Ovary (tissue), 9 donors: ENCODE results near the gene ADAMTS7. TPM values are rescaled to one million over a fixed set of nuclear protein-coding genes. Genes with fewer than 3 reads are reported as not detected.
"Not testable (repeated sequence)": the region's sequence is repeated elsewhere in the genome, so short reads cannot be mapped to it uniquely, and the experiment has no call there.

Experiments
- DNase-seq, 5 donors: peaks; one replicate each; pipeline ENCODE4 v3.0.0-alpha.2; 2019 to 2020
- H3K27ac ChIP-seq, 2 donors: fragments of 200-600 bp; one replicate each; pipeline versions ENCODE4 v1.5.1 to v1.8.0; 2019 to 2022
- H3K27me3 ChIP-seq: fragments of 200-600 bp; one replicate; pipeline ENCODE4 v1.8.0; 2022
- H3K36me3 ChIP-seq: fragments of 200-600 bp; sonication (generic); one replicate; pipeline ENCODE4 v1.5.1; 2019
- H3K4me1 ChIP-seq: one replicate; pipeline ENCODE4 v1.8.1; 2013; ENCODE audit warnings: mild to moderate bottlenecking, moderate library complexity; ENCODE audit not compliant: insufficient read depth
- H3K4me3 ChIP-seq: fragments of 200-600 bp; sonication (generic); one replicate; pipeline ENCODE4 v1.5.1; 2017
- H3K9me3 ChIP-seq, 2 donors: fragments of 200-600 bp in 1 of 2; sonication (generic) in 1 of 2; one replicate each; pipeline versions ENCODE4 v1.5.1 to v1.8.1; 2013 to 2019; ENCODE audit warnings: mild to moderate bottlenecking in 1 of 2, moderate library complexity in 1 of 2
- CTCF ChIP-seq, 3 donors: fragments of 450-650 bp in 2 of 3; fragments of 200-600 bp in 1 of 3; IDR thresholded peaks; one replicate each; pipeline versions ENCODE4 v1.5.1 to v1.8.0; 2016 to 2022; ENCODE audit warnings: antibody characterized with exemption in 3 of 3, mild to moderate bottlenecking in 1 of 3
- EP300 ChIP-seq: sonication (generic); formaldehyde crosslinking; IDR thresholded peaks from one replicate; pipeline ENCODE4 v1.6.1; 2017; ENCODE audit warnings: antibody characterized with exemption
- POLR2A ChIP-seq: fragments of 450-650 bp; IDR thresholded peaks from one replicate; pipeline ENCODE4 v1.6.1; 2017; ENCODE audit warnings: antibody characterized with exemption, mild to moderate bottlenecking, moderate library complexity
- WGBS, 3 donors: extraction: QIAGEN DNeasy Blood & Tissue Kit in 1 of 3; methylation state at CpG; one replicate each; pipeline versions ENCODE4 v1.1.5 to v1.1.7; 2013 to 2017; 5-methylcytosine and 5-hydroxymethylcytosine counted together
- intact Hi-C, 4 donors: fragments of 100-400 bp; cut with DNase I; formaldehyde crosslinking; loops; one replicate each; pipeline versions ENCODE4 v1.11.0 to v1.15.1; 2022 to 2023
- polyA plus RNA-seq, 2 donors: library from polyadenylated mRNA; stranded (reverse); fragments of 200-250 nt in 1 of 2; fragments of 350-450 nt in 1 of 2; fragmentation: Illumina TruSeq in 1 of 2; extraction: RNeasy Lipid Tissue Mini Kit (QIAGEN cat#74804) in 1 of 2; gene quantifications; one replicate each; pipeline ENCODE4 v1.2.3, GENCODE V29; 2013 to 2014
- total RNA-seq, 7 donors: library from RNA; depleted of rRNA in 2 of 7; stranded (reverse); fragments of >200 nt in 2 of 7; fragmentation: NEBNext Ultra II Directional in 3 of 7; extraction: Animal tissue kit (Norgen Biotek cat#: 25700) in 3 of 7; gene quantifications; one replicate each; pipeline versions ENCODE4 v1.1.0 to v1.2.4, GENCODE V29; 2016 to 2023
- donor health status: DM: no; HTN: no; CAD: no; lungs with moderate emphysema.
- donor health status: DM: no; HTN: no; CAD: no.
- donor health status: Bipolar disorder and iron deficiency.
- donor health status: DM: yes; HTN: yes; CAD: no.
- donor health status: DM: no; HTN: no; CAD: no.
- donor health status: DM: yes; HTN: yes; CAD: no.

Gene ADAMTS7
- total and polyA plus RNA-seq, 9 donors = 2.1 to 16.5 (median 8.5) TPM

GRCh38 chr15:78737187-78737820, 74.0 kb downstream of the ADAMTS7 start:
- no peak for DNase-seq
- intact Hi-C loops = no loop called here
- Histone ChIP-seq H3K4me3 (no peak overlapping the region), H3K4me1 (no peaks in the 10 kb centered on the region), H3K9me3 (no peaks in the 10 kb centered on the region), H3K27ac (no peak overlapping the region), H3K27me3 (no peaks in the 10 kb centered on the region), H3K36me3 (no peaks in the 10 kb centered on the region)
- TF ChIP-seq CTCF (IDR thresholded peaks at IDR 0.05) (no peak), EP300 (no peak), POLR2A (no peak)
- WGBS, 3 donors = 62 to 88% (median 77%) methylated on average over 9 of the region's 9 CpGs

- H3K4me1 ChIP-seq, H3K9me3 ChIP-seq, intact Hi-C loops, DNase-seq, H3K4me3 ChIP-seq, H3K27ac ChIP-seq, H3K27me3 ChIP-seq, H3K36me3 ChIP-seq: not testable (repeated sequence)
- WGBS, 3 donors = 61 to 74% (median 72%) methylated on average over 4 of the region's 4 CpGs
These were observed 75.0 kb downstream of the ADAMTS7 start for GRCh38 chr15:78736286-78736685.

- Histone ChIP-seq H3K36me3 (no peaks in the 10 kb centered on the region), H3K27me3 (no peaks in the 10 kb centered on the region), H3K9me3 (no peaks in the 10 kb centered on the region), H3K4me1 (no peaks in the 10 kb centered on the region), H3K27ac (no peak overlapping the region), H3K4me3 (no peak overlapping the region)
- WGBS, 3 donors = 77 to 80% (median 79%) methylated on average over 8 of the region's 8 CpGs
- TF ChIP-seq CTCF (IDR thresholded peaks at IDR 0.05) (no peak), EP300 (no peak), POLR2A (no peak)
- DNase-seq = no peak
- intact Hi-C loops = no loop called here
These were observed 76.7 kb downstream of the ADAMTS7 start for GRCh38 chr15:78734451-78735064.

GRCh38 chr15:78732634-78733033, 78.6 kb downstream of the ADAMTS7 start:
- H3K4me3 ChIP-seq = no peak overlapping the region
- WGBS, 3 donors = 21 to 25% (median 23%) methylated on average over 2 of the region's 2 CpGs
- no peak for DNase-seq

More at GRCh38 chr15:78732634-78733033, 78.6 kb downstream of the ADAMTS7 start:
- no peaks in the 10 kb centered on the region for H3K4me1 ChIP-seq
- H3K36me3 ChIP-seq = no peaks in the 10 kb centered on the region
- intact Hi-C loops = no loop called here
- H3K27me3 ChIP-seq = no peaks in the 10 kb centered on the region
- TF ChIP-seq CTCF (IDR thresholded peaks at IDR 0.05) (no peak), POLR2A (no peak), EP300 (no peak)
- no peaks in the 10 kb centered on the region for H3K9me3 ChIP-seq
- no peak overlapping the region for H3K27ac ChIP-seq
